GM19351 (cell line): ENCODE measurements around the gene MYO5C.

ENCODE experiments used
- ATAC-seq: cut with Tn5 transposase; IDR thresholded peaks from one replicate; pipeline ENCODE4 v1.9.1; 2021; ENCODE audit warnings: mild to moderate bottlenecking, moderate library complexity; ENCODE audit not compliant: unreplicated experiment

MYO5C gene

GRCh38 chr15:52295421-52296001 is at the start of gene MYO5C:
MYO5C (minus strand) TSS chr15:52295804; CDS start chr15:52295636, 168 bp downstream.
- ATAC-seq = no peak

GRCh38 chr15:52344592-52344991 is 49.0 kb upstream of the MYO5C start:
- ATAC-seq = no peak

DNA sequence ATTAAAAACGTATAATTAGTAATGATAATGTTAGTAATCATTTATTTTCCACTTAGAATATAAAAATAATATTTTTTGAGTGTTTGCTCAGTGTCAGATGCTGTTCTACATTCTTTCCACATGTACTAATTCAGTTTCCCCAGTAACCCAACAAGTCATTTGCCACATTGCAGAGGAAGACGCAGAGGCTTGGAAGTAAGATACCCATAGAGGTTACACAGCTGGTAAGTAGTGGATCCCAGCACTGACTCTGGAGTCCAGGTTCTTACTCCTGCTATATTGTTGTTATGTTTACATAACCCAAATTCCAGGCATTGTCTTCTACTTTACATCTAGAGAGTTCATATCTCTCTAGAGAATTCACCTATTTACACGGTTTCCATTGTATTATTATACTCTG is 48.2 kb upstream of the MYO5C start:
- no peak for ATAC-seq

DNA sequence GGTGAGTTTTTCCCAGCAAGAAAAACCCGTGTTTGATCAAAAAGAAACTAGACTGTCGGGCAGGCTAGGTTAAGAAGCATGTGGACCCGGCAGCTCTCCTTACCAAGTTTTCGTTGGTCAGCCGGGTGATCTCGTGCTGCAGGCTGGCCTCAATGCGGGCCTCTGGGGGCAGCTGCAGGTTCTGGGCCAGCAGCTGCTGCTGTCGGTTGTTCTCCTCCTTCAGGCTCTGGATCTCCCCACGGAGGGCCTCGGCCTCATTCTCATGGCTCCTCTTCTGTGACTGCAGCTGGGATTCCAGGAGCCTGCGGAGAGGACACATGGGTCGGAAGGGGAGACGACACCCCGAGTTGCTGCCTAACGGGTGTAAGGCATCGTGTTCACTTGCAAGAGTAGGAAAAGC is 44.5 kb upstream of the MYO5C start:
- ATAC-seq = no peak

GRCh38 chr15:52338891-52339290 is 43.3 kb upstream of the MYO5C start:
- ATAC-seq = no peak

DNA sequence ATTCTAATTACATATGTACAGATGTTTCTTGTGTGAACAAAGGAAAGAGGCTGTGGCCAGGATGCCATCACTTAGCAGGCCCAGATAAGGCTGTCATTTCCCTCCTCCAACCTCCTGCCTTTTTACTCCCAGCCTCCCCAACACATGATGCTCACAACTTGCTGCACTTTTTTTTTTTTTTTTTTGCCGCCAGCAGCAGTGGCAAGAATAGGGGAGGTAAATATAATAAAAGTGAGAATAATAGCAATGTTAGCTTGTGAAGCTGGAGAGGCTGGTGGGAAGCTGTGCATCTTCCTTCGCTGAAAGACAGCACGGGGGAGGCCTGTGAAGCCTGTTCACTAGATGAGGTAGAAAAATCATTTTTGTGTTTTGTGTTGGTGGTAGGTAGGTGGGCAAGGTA is 42.5 kb upstream of the MYO5C start:
- no peak for ATAC-seq

GRCh38 chr15:52337198-52337853 is 41.7 kb upstream of the MYO5C start:
- no peak for ATAC-seq

GRCh38 chr15:52336529-52336928 is 40.9 kb upstream of the MYO5C start:
- no peak for ATAC-seq

- ATAC-seq = no peak
These were observed 39.0 kb upstream of the MYO5C start for GRCh38 chr15:52334491-52335160.

- ATAC-seq = peak; percentile 93
These were observed 36.1 kb upstream of the MYO5C start for GRCh38 chr15:52331490-52332240.

GRCh38 chr15:52329987-52330386 is 34.4 kb upstream of the MYO5C start:
- peak; percentile 41 for ATAC-seq

- no peak for ATAC-seq
These were observed 33.5 kb upstream of the MYO5C start for GRCh38 chr15:52329150-52329549.

DNA sequence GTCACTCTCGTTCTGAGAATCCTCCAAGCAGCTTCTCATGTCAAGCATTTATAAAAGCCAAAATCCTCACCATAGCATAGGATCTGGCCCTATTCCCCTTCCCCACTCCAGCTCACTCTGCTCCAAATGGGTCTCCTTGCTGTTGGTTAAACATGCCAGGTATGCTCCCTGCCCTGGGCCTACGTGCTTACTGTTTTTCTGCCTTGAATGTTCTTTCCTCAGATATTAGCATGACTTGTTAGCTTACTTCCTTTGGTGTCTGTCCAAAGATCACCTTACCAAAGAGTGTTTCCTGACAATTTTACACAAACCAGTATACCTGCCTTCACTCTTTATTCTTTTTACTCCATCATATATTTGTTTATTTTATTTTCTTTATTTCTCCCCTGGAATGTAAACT is 33.1 kb upstream of the MYO5C start:
- ATAC-seq = no peak

DNA sequence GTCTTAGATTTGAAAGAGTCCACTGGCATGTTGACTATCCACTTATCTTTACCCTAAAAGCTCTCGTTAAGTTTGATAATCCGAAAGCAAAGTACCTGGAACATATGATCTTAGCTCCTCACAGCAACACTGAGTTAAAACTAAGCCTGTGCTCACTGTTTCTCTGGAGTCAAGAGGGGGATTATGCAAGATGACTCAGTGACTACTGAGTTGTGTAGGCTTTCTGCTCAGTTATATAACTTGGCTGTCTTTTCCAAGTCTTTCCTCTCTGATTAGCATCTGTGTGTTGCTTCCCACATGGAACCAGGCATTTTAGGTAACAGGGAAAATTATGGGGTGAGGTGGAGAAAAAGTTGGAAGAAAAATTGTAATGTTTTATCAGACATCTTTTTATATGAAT is 31.2 kb upstream of the MYO5C start:
- no peak for ATAC-seq

- ATAC-seq = no peak
These were observed 28.5 kb upstream of the MYO5C start for GRCh38 chr15:52324109-52324508.

DNA sequence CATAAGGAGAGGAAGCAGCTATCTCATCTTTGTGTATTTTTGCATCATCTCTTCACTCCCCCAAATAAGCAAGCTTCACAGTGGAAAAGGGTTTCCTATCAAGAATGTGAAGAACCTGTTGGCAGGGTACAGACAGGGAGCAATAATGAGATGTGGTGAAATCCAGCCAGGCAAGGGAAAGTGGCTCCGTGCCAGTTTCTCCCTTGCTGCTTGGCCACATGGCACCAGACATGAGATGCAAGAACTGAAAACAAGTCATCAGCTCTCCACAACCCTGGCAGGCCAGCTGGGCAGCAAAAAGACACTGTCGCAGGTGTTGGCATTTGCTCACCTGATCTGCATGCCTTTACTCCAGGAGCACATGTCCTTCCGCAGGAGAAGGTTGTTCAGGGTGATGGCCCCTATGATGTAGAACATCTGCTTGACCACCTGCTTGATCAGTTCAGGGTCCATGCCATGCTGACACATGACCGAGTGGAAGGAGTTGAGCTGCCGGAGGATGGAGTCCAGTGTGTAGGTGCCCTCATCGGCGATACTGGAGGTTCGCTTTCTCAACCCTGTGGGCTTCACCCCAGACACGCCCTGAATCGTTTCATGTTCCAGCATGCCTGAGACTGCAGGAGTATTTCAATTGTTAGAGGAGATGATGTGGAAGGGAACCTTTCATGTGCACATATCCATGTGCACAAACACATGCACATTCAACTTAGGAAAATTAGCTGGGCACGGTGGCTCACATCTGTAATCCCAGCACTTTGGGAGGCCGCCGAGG is 23.3 kb upstream of the MYO5C start:
- no peak for ATAC-seq

GRCh38 chr15:52317688-52318087 is 22.1 kb upstream of the MYO5C start:
- no peak for ATAC-seq

- no peak for ATAC-seq
These were observed 21.4 kb upstream of the MYO5C start for GRCh38 chr15:52317022-52317421.

- peak; percentile 69 for ATAC-seq
These were observed 13.5 kb upstream of the MYO5C start for GRCh38 chr15:52309154-52309548.

DNA sequence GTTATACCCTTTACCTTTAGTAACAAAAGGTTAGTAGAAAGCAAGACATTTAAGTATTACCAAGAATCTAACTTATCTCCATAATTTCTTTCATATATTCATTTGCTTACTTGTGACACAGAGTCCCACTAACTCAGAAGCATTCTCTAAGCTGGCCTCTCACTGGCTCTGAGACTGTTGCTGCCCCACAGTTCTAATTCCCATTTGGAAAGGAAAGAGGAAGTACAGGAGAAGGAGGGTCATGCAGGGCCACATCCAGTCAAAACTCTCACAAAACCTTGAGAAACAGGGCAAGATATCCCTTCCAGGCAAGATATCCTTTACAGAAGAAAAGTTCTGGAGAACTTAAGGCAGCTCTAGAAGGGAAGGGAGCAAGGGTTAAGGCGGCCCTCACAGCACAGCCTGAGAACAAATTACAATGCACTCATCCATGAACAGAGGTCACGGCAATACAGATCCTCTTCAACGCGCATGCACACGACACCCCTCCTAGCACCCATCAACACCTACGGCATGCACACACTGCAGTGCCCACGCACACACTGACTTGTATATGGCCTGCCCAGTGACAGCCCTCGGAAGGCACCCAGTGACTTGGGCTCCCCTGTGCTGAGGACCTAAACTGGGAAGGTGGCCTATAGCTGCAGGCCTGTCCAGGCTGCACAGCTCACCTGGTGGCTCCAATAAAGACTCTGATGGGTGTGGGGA is 13.0 kb upstream of the MYO5C start:
- ATAC-seq = peak; percentile 86
